A673 (cell line): ENCODE data around the gene HSF2. TPM values are rescaled to one million over a fixed set of nuclear protein-coding genes. Genes with fewer than 3 reads are reported as not detected.

Source experiments
- BruUV-seq: library from RNA; stranded (reverse); fragments of 400-500 nt; replicated peaks from 2 replicates; lab custom pipeline; 2021; lab: Mats Ljungman, UMichigan
- CTCF ChIA-PET: fragments of 300-600 bp; sonication (Branson Sonifier 250); formaldehyde crosslinking; loops from one replicate; lab custom pipeline; 2022; ENCODE audit warnings: antibody characterized with exemption; lab: Charles Lee
- POLR2A ChIA-PET: fragments of 300-600 bp; sonication (Branson Sonifier 250); formaldehyde crosslinking; loops from one replicate; lab custom pipeline; 2022; ENCODE audit warnings: antibody characterized with exemption; ENCODE audit not compliant: low non-redundant PET; lab: Charles Lee
- DNase-seq: peaks from one replicate; pipeline ENCODE4 v3.0.0-alpha.2; 2015; ENCODE audit warnings: low spot score
- H3K27ac ChIP-seq: fragments of 200-600 bp; sonication (generic); 2 replicates; pipeline ENCODE4 v1.5.1; 2016; ENCODE audit warnings: mixed run types, low read depth, mild to moderate bottlenecking, mixed read lengths, antibody characterized with exemption, low read length; ENCODE audit not compliant: poor library complexity, severe bottlenecking
- H3K27me3 ChIP-seq: fragments of 200-600 bp; sonication (generic); replicated peaks from 2 replicates; pipeline ENCODE4 v1.6.1; 2017; ENCODE audit warnings: mixed run types, low read depth, mild to moderate bottlenecking, mixed read lengths, antibody characterized with exemption, low read length; ENCODE audit not compliant: insufficient read depth, poor library complexity
- H3K36me3 ChIP-seq: fragments of 200-600 bp; sonication (generic); 2 replicates; pipeline ENCODE4 v1.6.1; 2016; ENCODE audit warnings: mixed run types, mild to moderate bottlenecking, mixed read lengths, antibody characterized with exemption, low read length; ENCODE audit not compliant: insufficient read depth, poor library complexity, severe bottlenecking
- H3K4me1 ChIP-seq: fragments of 200-600 bp; sonication (generic); 2 replicates; pipeline ENCODE4 v1.6.1; 2017; ENCODE audit warnings: mixed run types, mild to moderate bottlenecking, mixed read lengths, antibody characterized with exemption, low read length; ENCODE audit not compliant: insufficient read depth, poor library complexity, severe bottlenecking
- H3K4me3 ChIP-seq: fragments of 200-600 bp; sonication (generic); 2 replicates; pipeline ENCODE4 v1.5.1; 2016; ENCODE audit warnings: low read depth, mixed run types, mild to moderate bottlenecking, mixed read lengths, low read length; ENCODE audit not compliant: poor library complexity, severe bottlenecking
- H3K9me3 ChIP-seq: fragments of 200-600 bp; sonication (generic); 2 replicates; pipeline ENCODE4 v1.6.1; 2016; ENCODE audit warnings: mixed run types, low read depth, mild to moderate bottlenecking, mixed read lengths, antibody characterized with exemption, low read length; ENCODE audit not compliant: poor library complexity, severe bottlenecking
- EZH2 ChIP-seq: fragments of 200-600 bp; sonication (generic); IDR thresholded peaks from 2 replicates; pipeline ENCODE4 v1.6.1; 2017; ENCODE audit warnings: borderline replicate concordance, low read depth, mild to moderate bottlenecking, mixed read lengths, antibody characterized with exemption, low read length; ENCODE audit not compliant: poor library complexity, severe bottlenecking
- intact Hi-C: fragments of 100-400 bp; cut with micrococcal nuclease; formaldehyde crosslinking; loops from one replicate; pipeline ENCODE4 v1.10.0; 2022; ENCODE audit not compliant: unreplicated experiment
- total RNA-seq: library from RNA; stranded (reverse); gene quantifications from 2 replicates; pipeline ENCODE4 v1.2.3, GENCODE V29; 2021
- TF ChIP-seq, protein P1 (sequence below): fragments of 300-800, 200-600 bp; sonication (generic); conservative IDR thresholded peaks from 2 replicates; pipeline ENCODE4 v1.5.1; 2017; ENCODE audit warnings: low read depth, mild to moderate bottlenecking, antibody characterized with exemption, low read length, moderate library complexity, mixed read lengths

Gene HSF2
- total RNA-seq, 1 experiment from 2014 or later, result 27.5 TPM

GRCh38 chr6:122392564-122393350 is 6.7 kb upstream of the HSF2 start:
- ChIA-PET CTCF (interaction anchor here (0.7 kb wide), 1 partner anchor 100 kb away, joined by 4 read pairs; no protein-coding TSS in a partner anchor), POLR2A (no interaction called here)
- Histone ChIP-seq H3K36me3 (no peaks in the 10 kb centered on the region), H3K27me3 (no peaks in the 10 kb centered on the region), H3K27ac (no peak overlapping the region), H3K4me1 (no peaks in the 10 kb centered on the region), H3K9me3 (no peaks in the 10 kb centered on the region), H3K4me3 (no peak overlapping the region)
- BruUV-seq, result no TSS peak
- DNase-seq, result no peak
- TF ChIP-seq, protein P1, sequence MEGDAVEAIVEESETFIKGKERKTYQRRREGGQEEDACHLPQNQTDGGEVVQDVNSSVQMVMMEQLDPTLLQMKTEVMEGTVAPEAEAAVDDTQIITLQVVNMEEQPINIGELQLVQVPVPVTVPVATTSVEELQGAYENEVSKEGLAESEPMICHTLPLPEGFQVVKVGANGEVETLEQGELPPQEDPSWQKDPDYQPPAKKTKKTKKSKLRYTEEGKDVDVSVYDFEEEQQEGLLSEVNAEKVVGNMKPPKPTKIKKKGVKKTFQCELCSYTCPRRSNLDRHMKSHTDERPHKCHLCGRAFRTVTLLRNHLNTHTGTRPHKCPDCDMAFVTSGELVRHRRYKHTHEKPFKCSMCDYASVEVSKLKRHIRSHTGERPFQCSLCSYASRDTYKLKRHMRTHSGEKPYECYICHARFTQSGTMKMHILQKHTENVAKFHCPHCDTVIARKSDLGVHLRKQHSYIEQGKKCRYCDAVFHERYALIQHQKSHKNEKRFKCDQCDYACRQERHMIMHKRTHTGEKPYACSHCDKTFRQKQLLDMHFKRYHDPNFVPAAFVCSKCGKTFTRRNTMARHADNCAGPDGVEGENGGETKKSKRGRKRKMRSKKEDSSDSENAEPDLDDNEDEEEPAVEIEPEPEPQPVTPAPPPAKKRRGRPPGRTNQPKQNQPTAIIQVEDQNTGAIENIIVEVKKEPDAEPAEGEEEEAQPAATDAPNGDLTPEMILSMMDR, result no peak
- TF ChIP-seq EZH2, result no peak
- intact Hi-C loops, result no loop called here

DNA sequence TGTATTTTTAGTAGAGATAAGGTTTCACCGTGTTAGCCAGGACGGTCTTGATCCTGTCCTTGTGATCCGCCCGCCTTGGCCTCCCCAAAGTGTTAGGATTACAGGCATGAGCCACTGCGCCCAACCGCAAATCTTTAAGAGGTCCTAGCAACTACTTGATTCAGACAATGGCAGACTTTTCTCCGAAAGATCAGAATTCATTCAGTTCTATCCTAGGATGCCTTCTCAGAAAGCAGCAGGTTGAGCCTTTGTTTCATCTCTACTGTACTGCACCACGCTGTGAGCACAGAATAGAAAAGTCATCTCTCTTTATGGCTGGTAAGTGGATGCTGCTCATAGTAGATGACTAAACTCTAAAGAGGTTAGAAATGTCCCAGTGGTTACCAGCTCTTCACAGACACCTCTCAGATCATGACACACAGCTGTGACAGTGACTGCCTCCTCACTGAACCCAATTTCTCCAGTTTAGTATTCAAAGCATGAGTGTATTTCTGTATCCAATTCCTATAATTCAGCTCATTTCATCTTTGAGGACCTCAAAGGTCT is 6.0 kb upstream of the HSF2 start:
- POLR2A ChIA-PET, result no interaction called here
- Histone ChIP-seq H3K36me3 (no peaks in the 10 kb centered on the region), H3K9me3 (no peaks in the 10 kb centered on the region), H3K27me3 (no peaks in the 10 kb centered on the region), H3K4me3 (no peak overlapping the region), H3K4me1 (no peaks in the 10 kb centered on the region), H3K27ac (no peak overlapping the region)
- BruUV-seq, result no TSS peak
- CTCF ChIA-PET, result interaction anchor here (0.7 kb wide), 1 partner anchor 99 kb away, joined by 4 read pairs; no protein-coding TSS in a partner anchor
- intact Hi-C loops, result no loop called here
- TF ChIP-seq, protein P1, result no peak
- TF ChIP-seq EZH2, result no peak
- DNase-seq, result no peak

- no peaks in the 10 kb centered on the region for H3K9me3 ChIP-seq
- H3K4me1 ChIP-seq, result no peaks in the 10 kb centered on the region
- intact Hi-C loops, result no loop called here
- no peak overlapping the region for H3K27ac ChIP-seq
- DNase-seq, result no peak
- no peaks in the 10 kb centered on the region for H3K27me3 ChIP-seq
- POLR2A ChIA-PET, result no interaction called here
- CTCF ChIA-PET, result no interaction called here
- BruUV-seq, result no TSS peak
- H3K4me3 ChIP-seq, result no peak overlapping the region
- no peak for TF ChIP-seq EZH2
- TF ChIP-seq, protein P1, result no peak
- no peaks in the 10 kb centered on the region for H3K36me3 ChIP-seq
These were observed 5.4 kb upstream of the HSF2 start for GRCh38 chr6:122394016-122394415.
